Keratinocyte (primary cell): ENCODE results near the gene ZNF354B. TPM values are rescaled to one million over a fixed set of nuclear protein-coding genes. Genes with fewer than 3 reads are reported as not detected.

ENCODE experiments used
- DNase-seq: peaks from one replicate; pipeline ENCODE4 v3.0.0-alpha.2; 2011; ENCODE audit warnings: low read depth, missing footprints, low spot score
- FAIRE-seq: peaks from 2 replicates; lab custom pipeline; 2011; peaks lifted over from hg19 to GRCh38; lab: Jason Lieb, UNC
- H2AFZ ChIP-seq: 2 replicates; pipeline ENCODE4 v1.6.0; 2012; ENCODE audit warnings: low read length, control low read depth, inconsistent platforms; ENCODE audit not compliant: control insufficient read depth
- H3K27ac ChIP-seq: 2 replicates; pipeline ENCODE4 v1.5.1; 2011; ENCODE audit warnings: low read length; ENCODE audit not compliant: control insufficient read depth, insufficient read depth
- H3K27me3 ChIP-seq: 3 replicates; pipeline ENCODE4 v1.6.0; 2011; ENCODE audit warnings: low read length; ENCODE audit not compliant: control insufficient read depth, insufficient read depth; ENCODE audit errors: extremely low read depth
- H3K36me3 ChIP-seq, 2 experiments: 2 replicates in 1 of 2; 3 replicates in 1 of 2; pipeline ENCODE4 v1.5.1; 2011; ENCODE audit warnings: low read length in 2 of 2, mild to moderate bottlenecking in 1 of 2; ENCODE audit not compliant: control insufficient read depth in 2 of 2, insufficient read depth in 2 of 2; ENCODE audit errors: extremely low read depth in 1 of 2
- H3K4me1 ChIP-seq: 3 replicates; pipeline ENCODE4 v1.5.1; 2011; ENCODE audit warnings: low read length; ENCODE audit not compliant: control insufficient read depth, insufficient read depth; ENCODE audit errors: extremely low read depth
- H3K4me2 ChIP-seq: 3 replicates; pipeline ENCODE4 v1.6.0; 2011; ENCODE audit warnings: low read depth, low read length; ENCODE audit not compliant: control insufficient read depth, insufficient read depth; ENCODE audit errors: extremely low read depth
- H3K4me3 ChIP-seq, 3 experiments: fragments of 200-600 bp in 1 of 3; sonication (generic) in 1 of 3; 2 replicates in 2 of 3; 3 replicates in 1 of 3; pipeline ENCODE4 v1.5.1; 2011 to 2016; ENCODE audit warnings: low read length in 3 of 3, mild to moderate bottlenecking in 3 of 3, control low read depth in 2 of 3, inconsistent platforms in 1 of 3, low read depth in 1 of 3, mixed read lengths in 1 of 3, mixed run types in 1 of 3, moderate library complexity in 1 of 3; ENCODE audit not compliant: control insufficient read depth in 2 of 3, insufficient read depth in 2 of 3; ENCODE audit errors: extremely low read depth in 1 of 3
- H3K79me2 ChIP-seq: 2 replicates; pipeline ENCODE4 v1.6.0; 2012; ENCODE audit warnings: low read length; ENCODE audit not compliant: control insufficient read depth, insufficient read depth
- H3K9ac ChIP-seq: 3 replicates; pipeline ENCODE4 v1.6.0; 2011; ENCODE audit warnings: low read length; ENCODE audit not compliant: control insufficient read depth, insufficient read depth; ENCODE audit errors: extremely low read depth
- H3K9me1 ChIP-seq: 3 replicates; pipeline ENCODE4 v1.6.0; 2011; ENCODE audit warnings: low read length; ENCODE audit not compliant: control insufficient read depth, insufficient read depth; ENCODE audit errors: extremely low read depth
- H3K9me3 ChIP-seq: 2 replicates; pipeline ENCODE4 v1.5.1; 2012; ENCODE audit warnings: low read depth, low read length; ENCODE audit not compliant: control insufficient read depth
- H4K20me1 ChIP-seq: 3 replicates; pipeline ENCODE4 v1.6.0; 2011; ENCODE audit warnings: low read length; ENCODE audit not compliant: control insufficient read depth, insufficient read depth; ENCODE audit errors: extremely low read depth
- EZH2 ChIP-seq: IDR thresholded peaks from one replicate; pipeline ENCODE4 v1.6.1; 2012; ENCODE audit warnings: inconsistent platforms, mild to moderate bottlenecking, low read length, moderate library complexity
- dilution Hi-C: fragments of 300-500 bp; cut with MboI; formaldehyde crosslinking; loops from one replicate; pipeline ENCODE4 v1.7.0; 2020; ENCODE audit warnings: low sequenced_read_pairs; ENCODE audit not compliant: extremely low pct_ligation_motif_present
- polyA minus RNA-seq, 3 experiments: library from RNA; depleted of rRNA, polyadenylated mRNA; stranded (reverse); fragments of >200 nt; gene quantifications; 1 replicate in 1 of 3; 2 replicates in 1 of 3; 3 replicates in 1 of 3; pipeline ENCODE4 v1.2.3, GENCODE V29; 2011
- polyA plus RNA-seq, 5 experiments: library from polyadenylated mRNA; depleted of rRNA in 3 of 5; stranded (reverse) in 3 of 5; stranded (forward) in 1 of 5; unstranded in 1 of 5; fragments of >200 nt; gene quantifications; 1 replicate in 1 of 5; 2 replicates in 3 of 5; 3 replicates in 1 of 5; pipeline versions ENCODE4 v1.2.1 to v1.2.3, GENCODE V29; 2011 to 2012; ENCODE audit warnings: missing spikeins in 2 of 5, low read depth in 1 of 5, low replicate concordance in 1 of 5
- TF ChIP-seq, protein P1 (sequence below), 3 experiments: IDR thresholded peaks in 1 of 3; conservative IDR thresholded peaks in 1 of 3; optimal IDR thresholded peaks in 1 of 3; 2 replicates in 2 of 3; 3 replicates in 1 of 3; pipeline versions ENCODE3 to v1.5.1; 2011; ENCODE audit warnings: low read length in 3 of 3, mild to moderate bottlenecking in 3 of 3, moderate library complexity in 2 of 3, control low read depth in 1 of 3, inconsistent platforms in 1 of 3; ENCODE audit not compliant: insufficient read depth in 2 of 3; ENCODE audit errors: extremely low read depth in 1 of 3

Gene ZNF354B
- polyA plus RNA-seq = 6.4 to 10.2 TPM (median 8.6 TPM) in 3 replicates
- 5.0 TPM for polyA plus RNA-seq (2011; ENCODE audit: low read depth)
- 1.6 and 3.2 TPM in 2 replicates for polyA plus RNA-seq (2011; cell fraction: cytosol; rRNA removed)
- polyA plus RNA-seq (2011; cell fraction: nucleus; rRNA removed) = 25.6 and 29.6 TPM in 2 replicates
- polyA plus RNA-seq (2012; ENCODE audit: low replicate concordance) = 4.2 and 5.4 TPM in 2 replicates
- polyA minus RNA-seq = 4.4 to 8.7 TPM in 2 of 3 replicates, not detected in the other
- polyA minus RNA-seq (2011; cell fraction: cytosol; rRNA and poly(A)+ RNA removed) = 1.9 TPM
- polyA minus RNA-seq (2011; cell fraction: nucleus; rRNA and poly(A)+ RNA removed) = 6.6 and 12.5 TPM in 2 replicates

DNA sequence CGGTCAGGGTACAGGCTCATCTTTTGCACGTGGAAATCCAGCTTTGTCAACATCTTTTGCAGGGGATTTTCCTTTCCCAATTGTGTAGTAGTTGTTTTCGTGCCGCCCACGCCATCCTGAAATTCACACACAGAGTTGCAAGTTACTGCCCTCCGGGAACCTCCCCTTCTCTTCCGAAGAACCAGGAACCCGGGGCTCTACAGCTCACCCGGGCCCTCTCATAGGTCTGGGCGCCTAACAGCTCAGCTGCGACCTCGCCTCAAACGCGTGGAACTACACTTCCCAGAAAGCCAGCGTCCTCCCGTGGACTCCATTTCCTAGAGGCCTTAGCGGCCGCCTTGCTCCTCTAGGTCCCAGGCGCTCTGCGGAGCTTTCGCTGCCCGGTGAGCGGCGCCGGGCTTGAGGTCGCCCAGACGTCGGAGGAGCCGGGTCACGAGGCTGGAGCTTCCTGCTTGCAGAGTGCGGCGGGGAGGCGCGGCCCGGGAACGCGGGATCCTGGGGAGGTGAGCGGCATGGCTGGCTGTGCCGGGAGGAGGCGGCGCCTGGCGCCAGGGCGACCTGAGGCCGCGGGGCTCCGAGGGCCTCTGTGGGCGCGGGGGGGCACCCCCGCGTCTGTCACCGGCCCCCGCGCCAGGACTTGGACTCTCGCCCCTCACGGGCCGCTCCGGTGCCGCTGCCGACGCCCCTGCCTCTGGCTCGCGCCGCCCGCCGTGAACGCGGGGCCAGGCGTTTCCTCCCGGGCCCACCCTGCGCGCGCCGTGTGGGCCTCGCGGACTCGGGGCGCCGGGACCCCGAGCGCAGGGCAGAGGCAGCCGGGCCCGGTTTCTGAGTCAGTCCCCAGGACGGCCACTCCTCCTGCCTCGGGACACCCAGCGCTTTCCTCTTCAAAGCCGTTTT lies at the start of gene ZNF354B:
Gene ZNF354B, plus strand, starts transcription at position 329 of the 897 bp plus-strand sequence. CDS start 1,095 bp downstream, outside the sequence.
- Histone ChIP-seq H3K27me3 (no peaks in the 10 kb centered on the region), H3K36me3 (peaks cover 1 to 3% of the 10 kb centered on the region in 2 experiments), H3K79me2 (peaks cover 23% of the 10 kb centered on the region), H3K9ac (peak within 1 kb of the TSS; percentile 74), H4K20me1 (no peaks in the 10 kb centered on the region), H3K27ac (peak within 1 kb of the TSS; percentile 56), H2AFZ (peak within 1 kb of the TSS; percentile 48), H3K9me1 (no peaks in the 10 kb centered on the region), H3K4me3 (peak within 1 kb of the TSS; percentile 62 to 73 (median 71)), H3K4me1 (peaks cover 6% of the 10 kb centered on the region), H3K4me2 (peak within 1 kb of the TSS; percentile 74), H3K9me3 (peaks cover 2% of the 10 kb centered on the region)
- DNase-seq (peak; percentile 59), FAIRE-seq (peak; percentile 29)
- TF ChIP-seq, protein P1, sequence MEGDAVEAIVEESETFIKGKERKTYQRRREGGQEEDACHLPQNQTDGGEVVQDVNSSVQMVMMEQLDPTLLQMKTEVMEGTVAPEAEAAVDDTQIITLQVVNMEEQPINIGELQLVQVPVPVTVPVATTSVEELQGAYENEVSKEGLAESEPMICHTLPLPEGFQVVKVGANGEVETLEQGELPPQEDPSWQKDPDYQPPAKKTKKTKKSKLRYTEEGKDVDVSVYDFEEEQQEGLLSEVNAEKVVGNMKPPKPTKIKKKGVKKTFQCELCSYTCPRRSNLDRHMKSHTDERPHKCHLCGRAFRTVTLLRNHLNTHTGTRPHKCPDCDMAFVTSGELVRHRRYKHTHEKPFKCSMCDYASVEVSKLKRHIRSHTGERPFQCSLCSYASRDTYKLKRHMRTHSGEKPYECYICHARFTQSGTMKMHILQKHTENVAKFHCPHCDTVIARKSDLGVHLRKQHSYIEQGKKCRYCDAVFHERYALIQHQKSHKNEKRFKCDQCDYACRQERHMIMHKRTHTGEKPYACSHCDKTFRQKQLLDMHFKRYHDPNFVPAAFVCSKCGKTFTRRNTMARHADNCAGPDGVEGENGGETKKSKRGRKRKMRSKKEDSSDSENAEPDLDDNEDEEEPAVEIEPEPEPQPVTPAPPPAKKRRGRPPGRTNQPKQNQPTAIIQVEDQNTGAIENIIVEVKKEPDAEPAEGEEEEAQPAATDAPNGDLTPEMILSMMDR (optimal IDR thresholded peaks at IDR 0.05 in 1 of 3, IDR thresholded peaks at IDR 0.05 in 1 of 3, conservative IDR thresholded peaks at IDR 0.05 in 1 of 3; ENCODE audit: extremely low read depth in 1 of 3, insufficient read depth in 2 of 3, low read length in 3 of 3) = peak in 2 of 3 experiments; percentile 7 to 15
- no peak for TF ChIP-seq EZH2
- dilution Hi-C loops = no loop called here

GRCh38 chr5:178817506-178817905 lies 42.2 kb upstream of the ZNF354B start:
- no peak overlapping the region for H3K4me3 ChIP-seq
- dilution Hi-C loops = no loop called here
- H3K9me3 ChIP-seq = no peaks in the 10 kb centered on the region
- no peaks in the 10 kb centered on the region for H3K9me1 ChIP-seq
- H3K36me3 ChIP-seq = no peaks in the 10 kb centered on the region
- FAIRE-seq (no peak), DNase-seq (no peak)
- no peaks in the 10 kb centered on the region for H3K4me1 ChIP-seq
- H3K79me2 ChIP-seq = no peaks in the 10 kb centered on the region
- H4K20me1 ChIP-seq = no peaks in the 10 kb centered on the region
- H3K27ac ChIP-seq = no peak overlapping the region
- TF ChIP-seq EZH2 = no peak
- TF ChIP-seq, protein P1 (optimal IDR thresholded peaks at IDR 0.05 in 1 of 3, IDR thresholded peaks at IDR 0.05 in 1 of 3, conservative IDR thresholded peaks at IDR 0.05 in 1 of 3; ENCODE audit: extremely low read depth in 1 of 3, insufficient read depth in 2 of 3, low read length in 3 of 3) = no peak
- no peak overlapping the region for H2AFZ ChIP-seq
- H3K4me2 ChIP-seq = no peak overlapping the region
- no peaks in the 10 kb centered on the region for H3K27me3 ChIP-seq
- H3K9ac ChIP-seq = no peak overlapping the region
